SK-N-SH (cell line): ENCODE data around the gene GOLGA8M. TPM values are rescaled to one million over a fixed set of nuclear protein-coding genes. Genes with fewer than 3 reads are reported as not detected.
"Not testable (repeated sequence)": the region's sequence is repeated elsewhere in the genome, so short reads cannot be mapped to it uniquely, and the experiment has no call there.

Experiments
- CTCF ChIA-PET: fragments of 300-600, 350-600 bp; formaldehyde crosslinking; extraction: SDS; loops from one replicate; lab custom pipeline; 2021; lab: Yijun Ruan, JAX
- POLR2A ChIA-PET: fragments of 350-600 bp; sonication (Branson Sonifier 250); formaldehyde crosslinking; extraction: SDS; loops from one replicate; lab custom pipeline; 2020; ENCODE audit warnings: antibody characterized with exemption, inconsistent platforms; lab: Yijun Ruan, JAX
- DNase-seq: peaks from one replicate; pipeline ENCODE4 v3.0.0; 2012
- H2AFZ ChIP-seq: fragments of 200-600 bp; sonication (generic); 2 replicates; pipeline ENCODE4 v1.8.1; 2016; ENCODE audit warnings: antibody characterized with exemption, mild to moderate bottlenecking, low read depth
- H3F3A ChIP-seq: fragments of 200-600 bp; sonication (generic); replicated peaks from 2 replicates; pipeline ENCODE3; 2016; ENCODE audit warnings: antibody characterized with exemption, mild to moderate bottlenecking; ENCODE audit not compliant: insufficient read depth
- H3K27ac ChIP-seq, 2 experiments: fragments of 200-500 bp in 1 of 2; fragments of 200-600 bp in 1 of 2; sonication (Bioruptor generic) in 1 of 2; sonication (generic), shearing (Covaris generic) in 1 of 2; 2 replicates each; pipeline versions ENCODE4 v1.5.1 to v1.6.1; 2014 to 2016; ENCODE audit warnings: low read depth in 2 of 2, inconsistent platforms in 1 of 2, low read length in 1 of 2, mild to moderate bottlenecking in 1 of 2, mixed read lengths in 1 of 2
- H3K27me3 ChIP-seq: fragments of 200-600 bp; sonication (generic), shearing (Covaris generic); 2 replicates; pipeline ENCODE4 v1.6.1; 2016; ENCODE audit warnings: mixed run types; ENCODE audit not compliant: insufficient read depth
- H3K36me3 ChIP-seq, 2 experiments: fragments of 200-500 bp in 1 of 2; fragments of 200-600 bp in 1 of 2; sonication (Bioruptor generic) in 1 of 2; sonication (generic) in 1 of 2; replicated peaks in 1 of 2; 2 replicates each; pipeline versions ENCODE3 to v1.5.1; 2014 to 2016; ENCODE audit warnings: low read length in 1 of 2, mild to moderate bottlenecking in 1 of 2; ENCODE audit not compliant: insufficient read depth in 2 of 2, control insufficient read depth in 1 of 2
- H3K4me1 ChIP-seq, 2 experiments: fragments of 200-500 bp in 1 of 2; fragments of 200-600 bp in 1 of 2; sonication (Bioruptor generic) in 1 of 2; sonication (generic), shearing (Covaris generic) in 1 of 2; 2 replicates each; pipeline versions ENCODE4 v1.5.1 to v1.6.1; 2014 to 2016; ENCODE audit warnings: low read depth in 1 of 2, low read length in 1 of 2, mixed run types in 1 of 2; ENCODE audit not compliant: insufficient read depth in 2 of 2, control insufficient read depth in 1 of 2
- H3K4me2 ChIP-seq: fragments of 200-600 bp; sonication (generic), shearing (Covaris generic); 2 replicates; pipeline ENCODE4 v1.6.1; 2017; ENCODE audit warnings: mixed run types
- H3K4me3 ChIP-seq, 2 experiments: fragments of 200-500 bp in 1 of 2; fragments of 200-600 bp in 1 of 2; sonication (Bioruptor generic) in 1 of 2; sonication (generic), shearing (Covaris generic) in 1 of 2; 2 replicates each; pipeline versions ENCODE4 v1.5.1 to v1.8.1; 2014 to 2016; ENCODE audit warnings: low read depth in 2 of 2, inconsistent platforms in 1 of 2, low read length in 1 of 2, mild to moderate bottlenecking in 1 of 2, mixed read lengths in 1 of 2, moderate library complexity in 1 of 2
- H3K79me2 ChIP-seq: fragments of 200-600 bp; sonication (generic); 2 replicates; pipeline ENCODE4 v1.8.1; 2017; ENCODE audit warnings: mild to moderate bottlenecking; ENCODE audit not compliant: insufficient read depth
- H3K9ac ChIP-seq: fragments of 200-600 bp; sonication (generic); 2 replicates; pipeline ENCODE4 v1.6.1; 2017; ENCODE audit warnings: mixed run types
- H3K9me2 ChIP-seq: fragments of 200-600 bp; sonication (generic); 2 replicates; pipeline ENCODE4 v1.6.1; 2017; ENCODE audit warnings: mixed run types
- H3K9me3 ChIP-seq: fragments of 200-600 bp; sonication (generic); 2 replicates; pipeline ENCODE4 v1.6.1; 2017; ENCODE audit warnings: mixed run types, mild to moderate bottlenecking, moderate library complexity
- H4K20me1 ChIP-seq: fragments of 200-600 bp; sonication (generic); 2 replicates; pipeline ENCODE4 v1.6.1; 2017; ENCODE audit warnings: mild to moderate bottlenecking, mixed run types; ENCODE audit not compliant: insufficient read depth
- WGBS: methylation state at CpG from one replicate; pipeline ENCODE4 v1.1.6; 2017; ENCODE audit warnings: low lambda C conversion rate; 5-methylcytosine and 5-hydroxymethylcytosine counted together
- polyA plus RNA-seq, 3 experiments: library from polyadenylated mRNA; depleted of rRNA; stranded (reverse); fragments of >200 nt; gene quantifications; 2 replicates each; pipeline ENCODE4 v1.2.3, GENCODE V29; 2012

Gene GOLGA8M
- polyA plus RNA-seq, 1 of the 3 experiments (the other 2 are of a cell fraction): not detected

- H2AFZ ChIP-seq, H3K36me3 ChIP-seq, H3K27me3 ChIP-seq, H3K79me2 ChIP-seq, H3K9me3 ChIP-seq, H3F3A ChIP-seq, POLR2A ChIA-PET, H3K9me2 ChIP-seq, H4K20me1 ChIP-seq, H3K9ac ChIP-seq, DNase-seq, H3K4me3 ChIP-seq, H3K4me2 ChIP-seq, H3K27ac ChIP-seq, CTCF ChIA-PET, H3K4me1 ChIP-seq: not testable (repeated sequence)
- WGBS: 61% methylated on average over 5 of the region's 9 CpGs
Measured at GRCh38 chr15:28703927-28704326, 8.3 kb downstream of the GOLGA8M start.

GRCh38 chr15:28702427-28702826 is 9.8 kb downstream of the GOLGA8M start:
- 76% methylated on average over 7 of the region's 11 CpGs for WGBS
- H3K9me2 ChIP-seq, POLR2A ChIA-PET, H3K9me3 ChIP-seq, H2AFZ ChIP-seq, DNase-seq, H3K36me3 ChIP-seq, CTCF ChIA-PET, H3K4me1 ChIP-seq, H3K79me2 ChIP-seq, H3K4me2 ChIP-seq, H3K27me3 ChIP-seq, H3K27ac ChIP-seq, H3F3A ChIP-seq, H4K20me1 ChIP-seq, H3K9ac ChIP-seq, H3K4me3 ChIP-seq: not testable (repeated sequence)

- H3K27ac ChIP-seq, H3K9me3 ChIP-seq, H4K20me1 ChIP-seq, H3K36me3 ChIP-seq, H3K4me2 ChIP-seq, H3K9ac ChIP-seq, H3K9me2 ChIP-seq, H3K27me3 ChIP-seq, H2AFZ ChIP-seq, H3K4me1 ChIP-seq, POLR2A ChIA-PET, CTCF ChIA-PET, H3F3A ChIP-seq, H3K79me2 ChIP-seq, H3K4me3 ChIP-seq, DNase-seq: not testable (repeated sequence)
- WGBS: 91% methylated on average over 26 of the region's 26 CpGs
Measured at GRCh38 chr15:28694006-28694751, 18.0 kb downstream of the GOLGA8M start.

- H4K20me1 ChIP-seq, CTCF ChIA-PET, H3K4me1 ChIP-seq, H3K9me3 ChIP-seq, H3K79me2 ChIP-seq, POLR2A ChIA-PET, H3K4me3 ChIP-seq, H3K27ac ChIP-seq, H3K4me2 ChIP-seq, H3K9ac ChIP-seq, H3K27me3 ChIP-seq, DNase-seq, H2AFZ ChIP-seq, H3F3A ChIP-seq, H3K36me3 ChIP-seq, H3K9me2 ChIP-seq: not testable (repeated sequence)
- 85% methylated on average over 14 of the region's 14 CpGs for WGBS
Measured at GRCh38 chr15:28693021-28693420, 19.2 kb downstream of the GOLGA8M start.

- CTCF ChIA-PET, H3F3A ChIP-seq, H3K79me2 ChIP-seq, H3K9me3 ChIP-seq, H3K9me2 ChIP-seq, H3K4me2 ChIP-seq, H3K36me3 ChIP-seq, H3K9ac ChIP-seq, H3K27ac ChIP-seq, H3K4me3 ChIP-seq, H3K4me1 ChIP-seq, H3K27me3 ChIP-seq, H4K20me1 ChIP-seq, POLR2A ChIA-PET, DNase-seq, H2AFZ ChIP-seq: not testable (repeated sequence)
- no CpG with 5 or more reads among the region's 2 CpGs for WGBS
Measured at GRCh38 chr15:28673533-28673932, 38.7 kb downstream of the GOLGA8M start.

GRCh38 chr15:28672122-28672521 is 40.1 kb downstream of the GOLGA8M start:
- H3K9ac ChIP-seq, H3K36me3 ChIP-seq, H3K4me2 ChIP-seq, H3K27ac ChIP-seq, DNase-seq, H3K4me3 ChIP-seq, H3K27me3 ChIP-seq, H3K79me2 ChIP-seq, CTCF ChIA-PET, H3K9me2 ChIP-seq, H3K4me1 ChIP-seq, POLR2A ChIA-PET, H3F3A ChIP-seq, H4K20me1 ChIP-seq, H3K9me3 ChIP-seq, H2AFZ ChIP-seq: not testable (repeated sequence)
- WGBS: no CpG with 5 or more reads among the region's 3 CpGs
